ENCODE measurements around the gene DSCAM. TPM values are rescaled to one million over a fixed set of nuclear protein-coding genes. Genes with fewer than 3 reads are reported as not detected.

DSCAM gene
- total RNA-seq, 1 experiment from 2014 or later = 0.33 TPM

DNA sequence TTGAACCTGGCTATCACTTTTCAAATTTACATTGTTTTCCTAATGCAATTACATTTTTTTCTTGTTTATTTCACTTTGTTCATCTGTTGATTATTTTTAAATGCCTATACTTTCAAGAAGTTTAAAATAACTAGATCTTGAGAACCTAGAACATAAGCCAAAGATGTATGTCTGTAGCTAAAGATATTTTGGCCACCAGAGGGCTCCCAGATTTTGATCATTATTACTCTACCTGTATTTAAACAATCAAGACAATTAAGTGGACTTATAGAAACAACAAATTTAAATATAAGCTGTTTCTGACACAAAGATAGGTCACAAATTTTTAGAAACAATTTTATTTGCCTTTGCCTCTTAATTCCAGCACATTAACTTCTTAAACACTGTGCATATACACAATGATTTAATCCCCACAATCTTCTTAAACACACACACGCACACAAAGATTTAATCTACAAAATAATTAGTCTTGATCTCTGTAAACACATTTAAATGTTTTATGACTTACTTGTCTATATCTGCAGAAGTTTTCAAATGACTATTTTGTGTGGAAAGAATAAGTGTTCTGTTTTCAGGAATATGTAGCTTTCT, 380.0 kb downstream of the DSCAM start:
- intact Hi-C loops (cut with micrococcal nuclease) = loop anchor here (1.0 kb wide), 1 partner anchor 602 kb away; no protein-coding TSS in a partner anchor
- TF ChIP-seq, protein P1, sequence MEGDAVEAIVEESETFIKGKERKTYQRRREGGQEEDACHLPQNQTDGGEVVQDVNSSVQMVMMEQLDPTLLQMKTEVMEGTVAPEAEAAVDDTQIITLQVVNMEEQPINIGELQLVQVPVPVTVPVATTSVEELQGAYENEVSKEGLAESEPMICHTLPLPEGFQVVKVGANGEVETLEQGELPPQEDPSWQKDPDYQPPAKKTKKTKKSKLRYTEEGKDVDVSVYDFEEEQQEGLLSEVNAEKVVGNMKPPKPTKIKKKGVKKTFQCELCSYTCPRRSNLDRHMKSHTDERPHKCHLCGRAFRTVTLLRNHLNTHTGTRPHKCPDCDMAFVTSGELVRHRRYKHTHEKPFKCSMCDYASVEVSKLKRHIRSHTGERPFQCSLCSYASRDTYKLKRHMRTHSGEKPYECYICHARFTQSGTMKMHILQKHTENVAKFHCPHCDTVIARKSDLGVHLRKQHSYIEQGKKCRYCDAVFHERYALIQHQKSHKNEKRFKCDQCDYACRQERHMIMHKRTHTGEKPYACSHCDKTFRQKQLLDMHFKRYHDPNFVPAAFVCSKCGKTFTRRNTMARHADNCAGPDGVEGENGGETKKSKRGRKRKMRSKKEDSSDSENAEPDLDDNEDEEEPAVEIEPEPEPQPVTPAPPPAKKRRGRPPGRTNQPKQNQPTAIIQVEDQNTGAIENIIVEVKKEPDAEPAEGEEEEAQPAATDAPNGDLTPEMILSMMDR (IDR thresholded peaks at IDR 0.05; ENCODE audit: unreplicated experiment) = peak; percentile 27
- Mint-ChIP-seq H3K9me3 (ENCODE audit: unreplicated experiment) (peaks cover 20% of the 10 kb centered on the region), H3K36me3 (ENCODE audit: insufficient read depth, unreplicated experiment) (no peaks in the 10 kb centered on the region), H3K4me3 (ENCODE audit: unreplicated experiment) (no peak overlapping the region), H3K27me3 (ENCODE audit: insufficient read depth, unreplicated experiment) (no peaks in the 10 kb centered on the region), H3K4me1 (ENCODE audit: insufficient read depth, unreplicated experiment) (no peaks in the 10 kb centered on the region), H3K27ac (ENCODE audit: low read depth, unreplicated experiment) (no peak overlapping the region)
- BruUV-seq (replicated peaks) = no TSS peak
- CTCF ChIA-PET = interaction anchor here (0.5 to 4.5 kb wide), 30 partner anchors 8 to 708 kb away, joined by 3 to 34 read pairs (median 4); no protein-coding TSS in a partner anchor
- peak; percentile 17 for DNase-seq (ENCODE audit: unreplicated experiment)
- POLR2A ChIA-PET = interaction anchor here (0.7 to 1.0 kb wide), 2 partner anchors 169 to 600 kb away, joined by 3 to 4 read pairs; no protein-coding TSS in a partner anchor

DNA sequence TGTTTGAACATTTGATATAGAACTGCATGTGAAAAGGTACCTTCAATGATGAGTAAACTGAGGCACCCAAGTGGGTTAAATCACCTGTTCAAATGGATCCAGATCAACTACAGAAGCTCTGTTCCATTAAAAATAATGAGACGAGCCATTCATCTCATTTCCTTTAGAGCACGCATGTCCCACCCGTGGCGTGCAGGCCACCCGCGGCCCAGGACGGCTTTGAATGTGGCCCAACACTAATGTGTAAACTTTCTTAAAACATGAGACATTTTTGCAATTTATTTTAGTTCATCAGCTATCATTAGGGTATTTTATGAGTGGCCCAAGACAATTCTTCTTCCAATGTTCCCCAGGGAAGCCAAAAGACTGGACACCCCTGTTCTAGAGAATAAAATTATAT, 381.6 kb downstream of the DSCAM start:
- DNase-seq (ENCODE audit: unreplicated experiment) = no peak
- intact Hi-C loops (cut with micrococcal nuclease) = no loop called here
- ChIA-PET POLR2A (no interaction called here), CTCF (interaction anchor here (0.7 to 4.5 kb wide), 7 partner anchors 13 to 1085 kb away, joined by 3 to 34 read pairs (median 6); a partner anchor contains a TSS)
- Mint-ChIP-seq H3K4me3 (ENCODE audit: unreplicated experiment) (no peak overlapping the region), H3K36me3 (ENCODE audit: insufficient read depth, unreplicated experiment) (no peaks in the 10 kb centered on the region), H3K4me1 (ENCODE audit: insufficient read depth, unreplicated experiment) (no peaks in the 10 kb centered on the region), H3K9me3 (ENCODE audit: unreplicated experiment) (peaks cover 20% of the 10 kb centered on the region), H3K27ac (ENCODE audit: low read depth, unreplicated experiment) (no peak overlapping the region), H3K27me3 (ENCODE audit: insufficient read depth, unreplicated experiment) (no peaks in the 10 kb centered on the region)
- TF ChIP-seq, protein P1 (IDR thresholded peaks at IDR 0.05; ENCODE audit: unreplicated experiment) = no peak
- no TSS peak for BruUV-seq (replicated peaks)

DNA sequence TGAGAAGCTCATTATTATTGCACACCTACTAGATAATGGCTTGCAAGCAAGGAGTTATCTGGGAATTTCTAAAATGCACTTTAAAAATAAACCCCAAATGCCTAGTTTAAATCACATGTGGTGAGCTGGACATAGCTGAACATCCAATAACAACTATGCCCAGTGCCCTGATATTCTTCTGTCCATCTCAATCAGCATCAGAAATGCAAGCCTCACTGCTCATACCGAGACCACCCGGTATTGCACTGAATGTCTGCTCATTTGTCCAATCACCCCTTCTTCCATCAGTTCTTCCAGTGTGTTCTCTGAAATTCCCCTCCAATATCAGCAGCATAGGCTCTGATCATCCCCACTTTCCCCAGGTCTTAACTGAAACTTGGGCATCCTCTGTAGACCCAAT, 383.8 kb downstream of the DSCAM start:
- no peak overlapping the region for H3K4me3 Mint-ChIP-seq (ENCODE audit: unreplicated experiment)
- H3K36me3 Mint-ChIP-seq (ENCODE audit: insufficient read depth, unreplicated experiment) = no peaks in the 10 kb centered on the region
- no TSS peak for BruUV-seq (replicated peaks)
- intact Hi-C loops (cut with micrococcal nuclease) = no loop called here
- ChIA-PET POLR2A (no interaction called here), CTCF (interaction anchor here (0.6 to 1.4 kb wide), 3 partner anchors 316 to 670 kb away, joined by 3 to 5 read pairs (median 3); no protein-coding TSS in a partner anchor)
- no peak for DNase-seq (ENCODE audit: unreplicated experiment)
- no peaks in the 10 kb centered on the region for H3K27me3 Mint-ChIP-seq (ENCODE audit: insufficient read depth, unreplicated experiment)
- H3K27ac Mint-ChIP-seq (ENCODE audit: low read depth, unreplicated experiment) = no peak overlapping the region
- TF ChIP-seq, protein P1 (IDR thresholded peaks at IDR 0.05; ENCODE audit: unreplicated experiment) = no peak
- no peaks in the 10 kb centered on the region for H3K4me1 Mint-ChIP-seq (ENCODE audit: insufficient read depth, unreplicated experiment)
- H3K9me3 Mint-ChIP-seq (ENCODE audit: unreplicated experiment) = peaks cover 16% of the 10 kb centered on the region

DNA sequence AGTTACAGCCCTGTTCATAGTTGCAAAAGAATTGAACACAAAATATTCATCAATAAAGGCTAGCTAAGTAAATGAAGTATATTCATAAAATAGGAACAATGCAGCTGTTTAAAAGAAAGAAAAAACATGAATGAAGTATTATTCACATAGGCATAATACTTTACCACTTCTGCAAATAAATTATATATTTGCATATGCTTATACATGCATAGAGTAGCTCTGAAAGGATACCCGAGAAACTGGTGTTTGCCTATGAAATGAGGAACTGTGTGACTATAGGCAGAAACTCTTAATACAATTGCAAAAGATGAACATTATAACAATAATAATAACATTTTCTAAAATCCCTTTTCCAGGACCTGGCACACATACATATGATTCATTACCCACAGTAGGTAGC, 385.9 kb downstream of the DSCAM start:
- TF ChIP-seq, protein P1 (IDR thresholded peaks at IDR 0.05; ENCODE audit: unreplicated experiment) = no peak
- no peak overlapping the region for H3K27ac Mint-ChIP-seq (ENCODE audit: low read depth, unreplicated experiment)
- DNase-seq (ENCODE audit: unreplicated experiment) = no peak
- no peak overlapping the region for H3K4me3 Mint-ChIP-seq (ENCODE audit: unreplicated experiment)
- H3K27me3 Mint-ChIP-seq (ENCODE audit: insufficient read depth, unreplicated experiment) = no peaks in the 10 kb centered on the region
- no peaks in the 10 kb centered on the region for H3K4me1 Mint-ChIP-seq (ENCODE audit: insufficient read depth, unreplicated experiment)
- intact Hi-C loops (cut with micrococcal nuclease) = no loop called here
- BruUV-seq (replicated peaks) = no TSS peak
- ChIA-PET CTCF (interaction anchor here (0.5 kb wide), 1 partner anchor 378 kb away, joined by 3 read pairs; no protein-coding TSS in a partner anchor), POLR2A (no interaction called here)
- peaks cover 12% of the 10 kb centered on the region for H3K9me3 Mint-ChIP-seq (ENCODE audit: unreplicated experiment)
- no peaks in the 10 kb centered on the region for H3K36me3 Mint-ChIP-seq (ENCODE audit: insufficient read depth, unreplicated experiment)

All from MCF 10A (cell line).